Stimulated activated CD8-positive, alpha-beta memory T cell treated with anti-CD3 and anti-CD28 coated beads, Interleukin-15, amount 100 ng/mL, for 1 hour (primary cell): ENCODE measurements around the gene SLC66A1.
"Not testable (repeated sequence)": the region's sequence is repeated elsewhere in the genome, so short reads cannot be mapped to it uniquely, and the experiment has no call there.

Experiments used
- DNase-seq: peaks from one replicate; pipeline ENCODE4 v3.0.0-alpha.2; 2020; ENCODE audit warnings: low read depth

Gene SLC66A1

GRCh38 chr1:19311931-19312781 is at the start of gene SLC66A1, which contains the start of gene AKR7A2:
Gene SLC66A1 (plus strand): TSS chr1:19312326. CDS start chr1:19317678, 5,352 bp downstream.
Gene AKR7A2 (minus strand): TSS chr1:19312144. CDS start chr1:19312124, 20 bp downstream.
- peak; percentile 80 for DNase-seq

GRCh38 chr1:19262744-19263143 is 49.4 kb upstream of the SLC66A1 start:
- no peak for DNase-seq

- DNase-seq = no peak
Measured at GRCh38 chr1:19268445-19268844, 43.7 kb upstream of the SLC66A1 start.

- DNase-seq = not testable (repeated sequence)
Measured at GRCh38 chr1:19269427-19270342, 42.4 kb upstream of the SLC66A1 start.

- not testable (repeated sequence) for DNase-seq
Measured at GRCh38 chr1:19270343-19270730, 41.8 kb upstream of the SLC66A1 start.

GRCh38 chr1:19272064-19272463 is 40.1 kb upstream of the SLC66A1 start:
- DNase-seq = no peak

- DNase-seq = no peak
Measured at GRCh38 chr1:19273106-19273843, 38.9 kb upstream of the SLC66A1 start.

- not testable (repeated sequence) for DNase-seq
Measured at GRCh38 chr1:19273844-19274531, 38.1 kb upstream of the SLC66A1 start.

GRCh38 chr1:19274636-19275035 is 37.5 kb upstream of the SLC66A1 start:
- DNase-seq = no peak

- DNase-seq = no peak
Measured at GRCh38 chr1:19283891-19284290, 28.2 kb upstream of the SLC66A1 start.

GRCh38 chr1:19284881-19285280 is 27.2 kb upstream of the SLC66A1 start:
- DNase-seq = no peak

GRCh38 chr1:19285366-19285765 is 26.8 kb upstream of the SLC66A1 start:
- DNase-seq = not testable (repeated sequence)

- not testable (repeated sequence) for DNase-seq
Measured at GRCh38 chr1:19285807-19286206, 26.3 kb upstream of the SLC66A1 start.

GRCh38 chr1:19287436-19288185 is 24.5 kb upstream of the SLC66A1 start:
- DNase-seq = no peak

GRCh38 chr1:19288324-19289241 is 23.5 kb upstream of the SLC66A1 start, which contains the start of gene AKR7A3:
Gene AKR7A3 (minus strand): TSS chr1:19288770. CDS start chr1:19288709, 61 bp downstream.
- not testable (repeated sequence) for DNase-seq

GRCh38 chr1:19289244-19289643 is 22.9 kb upstream of the SLC66A1 start:
- no peak for DNase-seq

- DNase-seq = no peak
Measured at GRCh38 chr1:19294638-19295037, 17.5 kb upstream of the SLC66A1 start.

GRCh38 chr1:19300211-19300610 is 11.9 kb upstream of the SLC66A1 start:
- DNase-seq = no peak

- not testable (repeated sequence) for DNase-seq
Measured at GRCh38 chr1:19304081-19304480, 8.0 kb upstream of the SLC66A1 start.
